DOHH2 (cell line): ENCODE measurements around the gene AVPI1.
"Not testable (repeated sequence)": the region's sequence is repeated elsewhere in the genome, so short reads cannot be mapped to it uniquely, and the experiment has no call there.

Experiments
- H3F3A ChIP-seq: fragments of 200-600 bp; sonication (generic), shearing (Covaris generic); 2 replicates; pipeline ENCODE4 v1.6.0; 2016; ENCODE audit warnings: antibody characterized with exemption, mild to moderate bottlenecking; ENCODE audit not compliant: control insufficient read depth, insufficient read depth
- H3K27ac ChIP-seq: fragments of 200-600 bp; sonication (generic); 2 replicates; pipeline ENCODE4 v1.5.1; 2014; ENCODE audit warnings: low read depth, mild to moderate bottlenecking, low read length, moderate library complexity
- H3K27me3 ChIP-seq: fragments of 200-600 bp; sonication (generic); 2 replicates; pipeline ENCODE4 v1.6.1; 2014; ENCODE audit warnings: mild to moderate bottlenecking, low read length, mixed read lengths; ENCODE audit not compliant: control insufficient read depth
- H3K36me3 ChIP-seq: fragments of 200-600 bp; sonication (generic); 2 replicates; pipeline ENCODE4 v1.6.1; 2014; ENCODE audit warnings: mild to moderate bottlenecking, low read length, moderate library complexity, mixed read lengths; ENCODE audit not compliant: control insufficient read depth
- H3K4me1 ChIP-seq: fragments of 200-600 bp; sonication (generic); 2 replicates; pipeline ENCODE4 v1.6.1; 2014; ENCODE audit warnings: mild to moderate bottlenecking, low read length, mixed read lengths; ENCODE audit not compliant: control insufficient read depth
- H3K4me2 ChIP-seq: fragments of 200-600 bp; sonication (generic); 2 replicates; pipeline ENCODE4 v1.6.0; 2014; ENCODE audit warnings: mild to moderate bottlenecking, low read length, moderate library complexity
- H3K4me3 ChIP-seq: fragments of 200-600 bp; sonication (generic); 2 replicates; pipeline ENCODE4 v1.5.1; 2014; ENCODE audit warnings: mild to moderate bottlenecking, low read length, mixed read lengths
- H3K79me2 ChIP-seq: fragments of 200-600 bp; sonication (generic); 2 replicates; pipeline ENCODE4 v1.6.1; 2014; ENCODE audit warnings: mild to moderate bottlenecking, low read length, mixed read lengths; ENCODE audit not compliant: control insufficient read depth
- H3K9me2 ChIP-seq: fragments of 200-600 bp; sonication (generic); replicated peaks from 2 replicates; pipeline ENCODE4 v1.6.1; 2014; ENCODE audit warnings: mild to moderate bottlenecking, low read length, mixed read lengths; ENCODE audit not compliant: control insufficient read depth
- H3K9me3 ChIP-seq: fragments of 200-600 bp; sonication (generic); 2 replicates; pipeline ENCODE4 v1.6.1; 2014; ENCODE audit warnings: antibody characterized with exemption, low read length, mixed read lengths; ENCODE audit not compliant: control insufficient read depth, insufficient read depth
- H4K20me1 ChIP-seq: fragments of 200-600 bp; sonication (generic); 2 replicates; pipeline ENCODE4 v1.6.0; 2014; ENCODE audit warnings: low read depth, mild to moderate bottlenecking, antibody characterized with exemption, low read length, moderate library complexity; ENCODE audit not compliant: control insufficient read depth, insufficient read depth
- CTCF ChIP-seq: fragments of 200-600 bp; sonication (generic); IDR thresholded peaks from one replicate; pipeline ENCODE4 v1.5.1; 2014; ENCODE audit warnings: antibody characterized with exemption, mild to moderate bottlenecking, low read depth, low read length; ENCODE audit not compliant: poor library complexity, severe bottlenecking
- EZH2phosphoT487 ChIP-seq: fragments of 200-600 bp; sonication (generic); IDR thresholded peaks from 2 replicates; pipeline ENCODE4 v1.6.1; 2017; ENCODE audit warnings: borderline replicate concordance, mild to moderate bottlenecking, antibody characterized with exemption, low read length, moderate library complexity, mixed read lengths

Gene AVPI1

GRCh38 chr10:97643441-97643985 lies 43.5 kb downstream of the AVPI1 start:
- Histone ChIP-seq H3K79me2 (peaks cover 23% of the 10 kb centered on the region), H3K4me3 (no peak overlapping the region)

GRCh38 chr10:97642471-97643159 lies 44.4 kb downstream of the AVPI1 start:
- not testable (repeated sequence) for H3K27ac ChIP-seq, H3F3A ChIP-seq, H3K9me2 ChIP-seq, H3K36me3 ChIP-seq, H3K4me3 ChIP-seq, H4K20me1 ChIP-seq, H3K27me3 ChIP-seq, H3K4me2 ChIP-seq, H3K9me3 ChIP-seq
- peaks cover 15% of the 10 kb centered on the region for H3K4me1 ChIP-seq
- H3K79me2 ChIP-seq, result peaks cover 20% of the 10 kb centered on the region

More at GRCh38 chr10:97643441-97643985, 43.5 kb downstream of the AVPI1 start:
- H3K27me3 ChIP-seq, result no peaks in the 10 kb centered on the region
- H3K4me1 ChIP-seq, result peaks cover 19% of the 10 kb centered on the region
- peaks cover 7% of the 10 kb centered on the region for H3K36me3 ChIP-seq
- no peak overlapping the region for H3K4me2 ChIP-seq
- no peaks in the 10 kb centered on the region for H3K9me2 ChIP-seq
- H4K20me1 ChIP-seq, result peaks cover 5% of the 10 kb centered on the region; the same call in 1 of the 2 replicates
- no peaks in the 10 kb centered on the region for H3F3A ChIP-seq
- no peak overlapping the region for H3K27ac ChIP-seq
- H3K9me3 ChIP-seq, result no peaks in the 10 kb centered on the region
- no peak for TF ChIP-seq CTCF
- TF ChIP-seq EZH2phosphoT487, result no peak

- Histone ChIP-seq H3K36me3 (peaks cover 7% of the 10 kb centered on the region), H3K9me3 (no peaks in the 10 kb centered on the region), H3K9me2 (no peaks in the 10 kb centered on the region), H3K4me1 (peaks cover 15% of the 10 kb centered on the region), H3K27me3 (no peaks in the 10 kb centered on the region), H3K79me2 (peaks cover 20% of the 10 kb centered on the region), H3F3A (peaks cover 3% of the 10 kb centered on the region; the same call in 1 of the 2 replicates), H4K20me1 (peaks cover 5% of the 10 kb centered on the region; the same call in 1 of the 2 replicates), H3K4me3 (peak overlapping the region; percentile 85), H3K27ac (no peak overlapping the region), H3K4me2 (peak overlapping the region; percentile 85)
- TF ChIP-seq CTCF (no peak), EZH2phosphoT487 (no peak)
These were observed 45.9 kb downstream of the AVPI1 start for GRCh38 chr10:97640868-97641811.
